HG03457 (cell line): ENCODE results near the gene PMFBP1.

Experiments
- ATAC-seq: cut with Tn5 transposase; IDR thresholded peaks from one replicate; pipeline ENCODE4 v1.9.1; 2021; ENCODE audit warnings: moderate number of reproducible peaks; ENCODE audit not compliant: unreplicated experiment

PMFBP1 gene

GRCh38 chr16:72172105-72173034, at the start of gene PMFBP1:
Gene PMFBP1 (minus strand): TSS chr16:72172155. CDS start chr16:72171208, 947 bp downstream.
- peak; percentile 97 for ATAC-seq

GRCh38 chr16:72221630-72222024, 49.7 kb upstream of the PMFBP1 start:
- no peak for ATAC-seq

- ATAC-seq, result no peak
Measured at GRCh38 chr16:72220875-72221629, 49.1 kb upstream of the PMFBP1 start.

- no peak for ATAC-seq
Measured at GRCh38 chr16:72219282-72219681, 47.3 kb upstream of the PMFBP1 start.

- ATAC-seq, result no peak
Measured at GRCh38 chr16:72216767-72217166, 44.8 kb upstream of the PMFBP1 start.

GRCh38 chr16:72214821-72215220, 42.9 kb upstream of the PMFBP1 start:
- ATAC-seq, result no peak

GRCh38 chr16:72211110-72211509, 39.2 kb upstream of the PMFBP1 start:
- no peak for ATAC-seq

GRCh38 chr16:72210555-72210954, 38.6 kb upstream of the PMFBP1 start:
- ATAC-seq, result no peak

GRCh38 chr16:72210072-72210471, 38.1 kb upstream of the PMFBP1 start:
- no peak for ATAC-seq

- ATAC-seq, result no peak
Measured at GRCh38 chr16:72206299-72206698, 34.3 kb upstream of the PMFBP1 start.

GRCh38 chr16:72203401-72203800, 31.4 kb upstream of the PMFBP1 start:
- ATAC-seq, result peak; percentile 64

GRCh38 chr16:72202014-72202413, 30.1 kb upstream of the PMFBP1 start:
- ATAC-seq, result no peak

GRCh38 chr16:72201387-72201786, 29.4 kb upstream of the PMFBP1 start:
- no peak for ATAC-seq

- no peak for ATAC-seq
Measured at GRCh38 chr16:72199761-72200337, 27.9 kb upstream of the PMFBP1 start.

GRCh38 chr16:72198771-72199201, 26.8 kb upstream of the PMFBP1 start:
- no peak for ATAC-seq

GRCh38 chr16:72198021-72198711, 26.2 kb upstream of the PMFBP1 start:
- no peak for ATAC-seq

- no peak for ATAC-seq
Measured at GRCh38 chr16:72197545-72197944, 25.6 kb upstream of the PMFBP1 start.

- ATAC-seq, result no peak
Measured at GRCh38 chr16:72195609-72196008, 23.7 kb upstream of the PMFBP1 start.

- no peak for ATAC-seq
Measured at GRCh38 chr16:72191551-72191950, 19.6 kb upstream of the PMFBP1 start.

- ATAC-seq, result no peak
Measured at GRCh38 chr16:72189865-72190371, 18.0 kb upstream of the PMFBP1 start.

GRCh38 chr16:72188541-72188940, 16.6 kb upstream of the PMFBP1 start:
- ATAC-seq, result no peak
